GM12892 (cell line): ENCODE results near the gene CCDC106.

Experiments
- POLR2A ChIP-seq: IDR thresholded peaks from 2 replicates; pipeline ENCODE4 v1.6.1; 2011; ENCODE audit warnings: low read depth, low read length, control low read depth
- POLR2AphosphoS5 ChIP-seq: IDR thresholded peaks from 2 replicates; pipeline ENCODE4 v1.6.1; 2011; ENCODE audit warnings: low read depth, low read length, control low read depth

- TF ChIP-seq POLR2A, result peak; percentile 44; the same call in 1 of the 2 replicates
- TF ChIP-seq POLR2AphosphoS5, result peak; percentile 12; the same call in 1 of the 2 replicates
Measured at GRCh38 chr19:55666343-55667005, 18.5 kb downstream of the CCDC106 start.
